GM19438 (cell line): ENCODE measurements around the gene SEMA3A.
"Not testable (repeated sequence)": the region's sequence is repeated elsewhere in the genome, so short reads cannot be mapped to it uniquely, and the experiment has no call there.

Source experiments
- ATAC-seq: cut with Tn5 transposase; IDR thresholded peaks from one replicate; pipeline ENCODE4 v1.9.1; 2021; ENCODE audit warnings: low read depth; ENCODE audit not compliant: unreplicated experiment

Gene SEMA3A

GRCh38 chr7:84194484-84195271 lies at the start of gene SEMA3A:
SEMA3A (minus strand) TSS chr7:84194789; CDS start chr7:84194586, 203 bp downstream.
- ATAC-seq = no peak

- ATAC-seq = not testable (repeated sequence)
These were observed 48.4 kb upstream of the SEMA3A start for GRCh38 chr7:84243037-84243436.

GRCh38 chr7:84238596-84238995 lies 44.0 kb upstream of the SEMA3A start:
- no peak for ATAC-seq

- ATAC-seq = no peak
These were observed 43.1 kb upstream of the SEMA3A start for GRCh38 chr7:84237533-84238173.

- ATAC-seq = no peak
These were observed 41.8 kb upstream of the SEMA3A start for GRCh38 chr7:84236398-84236797.

- no peak for ATAC-seq
These were observed 38.1 kb upstream of the SEMA3A start for GRCh38 chr7:84232646-84233045.

- no peak for ATAC-seq
These were observed 36.6 kb upstream of the SEMA3A start for GRCh38 chr7:84231157-84231556.

- no peak for ATAC-seq
These were observed 35.9 kb upstream of the SEMA3A start for GRCh38 chr7:84230491-84230890.

- ATAC-seq = no peak
These were observed 33.9 kb upstream of the SEMA3A start for GRCh38 chr7:84228526-84228925.

- ATAC-seq = no peak
These were observed 32.2 kb upstream of the SEMA3A start for GRCh38 chr7:84226759-84227158.

GRCh38 chr7:84224505-84224904 lies 29.9 kb upstream of the SEMA3A start:
- no peak for ATAC-seq

- no peak for ATAC-seq
These were observed 24.7 kb upstream of the SEMA3A start for GRCh38 chr7:84219310-84219709.

GRCh38 chr7:84218681-84219080 lies 24.1 kb upstream of the SEMA3A start:
- ATAC-seq = no peak

- no peak for ATAC-seq
These were observed 21.9 kb upstream of the SEMA3A start for GRCh38 chr7:84216472-84216871.

- ATAC-seq = not testable (repeated sequence)
These were observed 20.2 kb upstream of the SEMA3A start for GRCh38 chr7:84214757-84215156.

GRCh38 chr7:84210301-84210700 lies 15.7 kb upstream of the SEMA3A start:
- no peak for ATAC-seq

- ATAC-seq = no peak
These were observed 14.4 kb upstream of the SEMA3A start for GRCh38 chr7:84209006-84209405.

GRCh38 chr7:84207615-84208014 lies 13.0 kb upstream of the SEMA3A start:
- no peak for ATAC-seq

- ATAC-seq = no peak
These were observed 12.4 kb upstream of the SEMA3A start for GRCh38 chr7:84207025-84207424.

- ATAC-seq = no peak
These were observed 10.1 kb upstream of the SEMA3A start for GRCh38 chr7:84204655-84205054.

GRCh38 chr7:84202855-84203254 lies 8.3 kb upstream of the SEMA3A start:
- ATAC-seq = no peak

GRCh38 chr7:84200859-84201258 lies 6.3 kb upstream of the SEMA3A start:
- ATAC-seq = no peak
